ENCODE results near the gene SGK1. TPM values are rescaled to one million over a fixed set of nuclear protein-coding genes. Genes with fewer than 3 reads are reported as not detected.
A peak's percentile ranks its signal among the peaks of the same experiment; 100 is the strongest.

Gene SGK1
- total RNA-seq, 1 experiment from 2014 or later, result 7.8 TPM

- DNase-seq, result no peak
- H3K4me1 Mint-ChIP-seq, result peaks cover 15 to 22% of the 10 kb centered on the region in 2 experiments
- Histone ChIP-seq H2BK120ac (ENCODE audit: low read depth, low read length, poor library complexity, severe bottlenecking) (no peak overlapping the region), H3K4me2 (ENCODE audit: insufficient read depth, insufficient read length, low read length) (no peak overlapping the region), H2BK5ac (ENCODE audit: insufficient read length, low read length) (no peak overlapping the region), H3K23ac (ENCODE audit: insufficient read length, low read depth, low read length) (no peak overlapping the region), H3K79me1 (ENCODE audit: insufficient read depth, low read depth, low read length, poor library complexity, severe bottlenecking) (no peaks in the 10 kb centered on the region), H3K4ac (ENCODE audit: low read depth, low read length) (no peak overlapping the region), H3K27me3 (ENCODE audit: insufficient read depth, low read length) (no peaks in the 10 kb centered on the region), H3K9ac (ENCODE audit: extremely low read depth, insufficient read length, low read length) (no peak overlapping the region), H3T11ph (ENCODE audit: low read length) (no peak overlapping the region), H2BK12ac (ENCODE audit: insufficient read length, low read depth, low read length) (no peak overlapping the region), H2BK20ac (ENCODE audit: low read depth, low read length, poor library complexity, severe bottlenecking) (no peak overlapping the region), H4K91ac (ENCODE audit: insufficient read length, low read depth, low read length) (no peak overlapping the region), H3K56ac (ENCODE audit: insufficient read length, low read depth, low read length) (no peak overlapping the region), H2AFZ (ENCODE audit: low read length) (no peak overlapping the region), H2BK15ac (ENCODE audit: low read depth, low read length) (no peak overlapping the region), H3K14ac (ENCODE audit: insufficient read depth, low read length) (no peak overlapping the region), H2AK5ac (ENCODE audit: insufficient read length, low read length) (no peak overlapping the region), H4K5ac (ENCODE audit: insufficient read length, low read depth, low read length) (no peak overlapping the region), H4K8ac (replicated peaks; ENCODE audit: insufficient read length, low read depth, low read length) (no peak overlapping the region), H3K79me2 (ENCODE audit: insufficient read depth, low read length) (no peaks in the 10 kb centered on the region), H3K23me2 (ENCODE audit: insufficient read length, low read depth, low read length, poor library complexity, severe bottlenecking) (no peaks in the 10 kb centered on the region), H4K20me1 (ENCODE audit: control insufficient read depth, insufficient read depth, insufficient read length) (no peaks in the 10 kb centered on the region), H3K18ac (ENCODE audit: insufficient read length, low read depth, low read length) (no peak overlapping the region), H3K27ac (ENCODE audit: insufficient read length, low read depth, low read length) (no peak overlapping the region), H3K9me3 (ENCODE audit: control insufficient read depth, low read depth, low read length) (no peaks in the 10 kb centered on the region), H3K4me1 (ENCODE audit: insufficient read depth, low read length) (no peaks in the 10 kb centered on the region; the same call in 1 of the 2 replicates)
- H3K27ac Mint-ChIP-seq, result peak overlapping the region in 1 of 3 experiments; percentile 21; a peak in 1 of 7 replicates
- no peak overlapping the region for H3K4me3 Mint-ChIP-seq
- no peak for TF ChIP-seq CTCF (conservative IDR thresholded peaks at IDR 0.05)
- WGBS (ENCODE audit: extremely low coverage, insufficient read length, low lambda C conversion rate), result no CpG with 5 or more reads among the region's 5 CpGs
- no peaks in the 10 kb centered on the region; a peak in 1 of 7 replicates for H3K36me3 Mint-ChIP-seq (ENCODE audit: insufficient read depth in 1 of 3, low read depth in 3 of 3)
- no peaks in the 10 kb centered on the region for H3K9me3 Mint-ChIP-seq
- H3K27me3 Mint-ChIP-seq (ENCODE audit: low read depth), result no peaks in the 10 kb centered on the region
These were observed 172.1 kb downstream of the SGK1 start for GRCh38 chr6:134145786-134146185.
